Dermis microvascular lymphatic vessel endothelial cell (primary cell): Measurements from ENCODE around the gene LPIN1. TPM values are rescaled to one million over a fixed set of nuclear protein-coding genes. Genes with fewer than 3 reads are reported as not detected.

Experiments used
- DNase-seq, 2 donors: peaks; one replicate each; pipeline versions ENCODE4 v3.0.0 to v3.0.0-alpha.2; 2010; ENCODE audit warnings: low read depth in 2 of 2
- total RNA-seq: library from RNA; depleted of rRNA; stranded (reverse); fragments of >200 nt; gene quantifications from 2 replicates; pipeline ENCODE4 v1.2.1, GENCODE V29; 2014

The LPIN1 gene
- total RNA-seq, 1 donor from 2014 or later, result 14.1 TPM

DNA sequence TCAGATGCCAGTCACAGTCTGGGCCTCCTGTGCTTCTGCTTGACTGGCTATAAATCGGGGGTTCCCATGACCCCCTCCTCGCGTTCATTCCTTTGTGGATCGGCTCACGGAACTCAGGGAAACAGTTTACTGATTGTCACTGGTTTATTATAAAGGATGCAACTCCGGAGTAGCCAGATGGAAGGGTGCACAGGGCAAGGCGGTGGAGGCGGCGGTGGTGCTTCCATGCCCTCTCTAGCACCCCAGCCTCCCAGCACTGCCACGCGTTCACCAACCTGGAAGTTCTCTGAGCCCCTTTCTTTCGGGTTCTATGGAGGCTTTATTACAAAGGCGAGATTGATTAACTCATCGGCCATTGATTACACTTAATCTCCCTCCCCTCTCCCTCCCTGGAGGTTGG lies 15.6 kb downstream of the LPIN1 start:
- DNase-seq, result no peak

DNA sequence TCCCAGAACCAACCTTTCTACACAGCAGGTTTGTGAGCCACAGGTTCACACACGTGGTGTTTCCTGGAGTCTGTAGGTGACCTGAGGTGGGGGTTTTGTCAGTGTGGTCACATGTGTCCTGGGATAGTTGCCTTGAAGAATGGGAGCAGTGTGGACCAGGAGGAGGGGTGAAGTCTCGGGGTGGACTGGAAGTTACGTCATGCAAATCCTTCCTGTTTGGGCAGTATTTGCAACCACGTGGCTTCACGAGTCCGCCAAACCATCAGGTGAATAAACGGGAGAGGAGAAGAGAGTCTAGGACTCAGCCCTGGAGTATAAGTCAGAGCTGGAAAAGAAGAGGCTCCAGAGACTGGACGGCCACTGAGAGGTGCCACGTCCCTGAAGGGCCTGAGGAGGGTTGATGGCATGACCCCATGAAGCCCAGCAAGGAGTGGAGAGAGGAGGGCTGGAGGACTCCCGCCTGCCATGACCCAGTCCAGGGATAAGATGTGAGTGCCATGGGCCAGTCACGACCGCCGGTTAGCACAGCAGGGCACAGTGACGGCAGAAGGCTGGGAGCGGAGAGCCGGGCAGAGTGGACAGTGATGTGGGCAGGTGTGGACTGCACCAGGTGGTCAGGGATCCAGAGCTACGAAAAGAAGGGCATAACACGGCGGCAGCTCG lies 16.5 kb downstream of the LPIN1 start:
- DNase-seq, result peak in 1 of 2 donors; percentile 55

DNA sequence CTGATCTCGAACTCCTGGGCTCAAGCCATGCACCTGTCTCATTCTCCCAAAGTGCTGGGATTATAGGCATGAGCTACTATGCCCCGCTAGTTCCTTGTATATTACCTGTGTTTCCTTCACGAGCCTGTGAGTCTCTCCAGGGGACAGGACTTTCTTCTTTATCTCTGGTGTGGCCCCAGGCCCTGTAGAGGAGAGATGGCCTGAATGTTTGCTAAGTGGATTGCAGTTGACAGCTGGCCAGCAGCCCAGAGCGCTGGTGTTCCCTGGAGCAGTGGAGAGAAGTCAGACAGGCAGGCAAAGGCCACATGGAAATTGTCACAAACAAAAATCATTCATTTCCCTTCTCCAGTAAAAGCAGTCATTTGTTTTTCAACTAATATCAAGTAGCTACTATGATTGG lies 17.9 kb downstream of the LPIN1 start:
- DNase-seq, result no peak

DNA sequence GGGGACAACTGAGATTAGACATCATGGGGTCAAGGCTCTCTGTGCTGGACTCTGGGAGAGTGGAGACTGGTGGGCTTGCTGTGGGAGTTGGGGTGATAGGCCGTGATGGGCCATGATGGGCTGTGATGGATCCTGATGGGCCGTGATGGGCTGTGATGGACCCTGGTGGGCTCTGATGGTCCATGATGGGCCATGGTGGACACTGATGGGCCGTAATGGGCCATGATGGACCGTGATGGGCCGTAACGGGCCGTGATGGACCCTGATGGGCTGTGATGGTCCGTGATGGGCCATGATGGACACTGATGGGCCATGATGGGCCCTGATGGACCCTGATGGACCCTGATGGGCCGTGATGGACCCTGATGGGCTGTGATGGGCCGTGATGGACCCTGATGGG lies 18.5 kb downstream of the LPIN1 start:
- no peak for DNase-seq

DNA sequence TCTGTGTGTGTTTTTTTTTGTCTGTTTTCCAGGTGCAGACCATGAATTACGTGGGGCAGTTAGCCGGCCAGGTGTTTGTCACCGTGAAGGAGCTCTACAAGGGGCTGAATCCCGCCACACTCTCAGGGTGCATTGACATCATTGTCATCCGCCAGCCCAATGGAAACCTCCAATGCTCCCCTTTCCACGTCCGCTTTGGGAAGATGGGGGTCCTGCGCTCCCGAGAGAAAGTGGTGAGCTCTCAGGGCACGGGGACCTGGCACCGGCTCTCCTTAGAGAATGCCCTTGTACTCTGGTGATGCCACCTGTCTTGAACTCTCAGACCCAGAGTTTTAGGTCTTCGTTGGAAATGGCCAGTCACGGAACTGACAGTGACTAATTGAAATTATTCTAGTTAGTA lies 19.1 kb downstream of the LPIN1 start:
- no peak for DNase-seq

DNA sequence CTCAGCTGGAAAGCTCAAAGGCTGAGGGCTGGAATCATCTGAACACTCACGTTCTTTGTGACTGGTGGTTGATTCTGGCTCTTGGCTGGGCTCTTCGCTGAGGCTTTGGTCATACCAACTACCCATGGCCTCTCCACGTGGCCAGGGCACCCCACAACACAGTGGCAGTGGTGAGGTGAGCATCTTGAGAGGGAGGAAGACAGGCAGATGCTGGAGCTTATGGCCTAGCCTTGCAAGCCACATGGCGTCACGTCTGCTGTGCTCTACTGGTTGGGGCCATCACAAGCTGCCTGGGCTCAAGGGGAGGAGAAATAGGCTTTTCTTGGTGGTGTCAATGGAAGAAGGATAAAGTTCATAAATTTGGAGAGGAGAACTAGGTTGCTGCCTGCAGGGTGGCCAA lies 19.6 kb downstream of the LPIN1 start:
- DNase-seq, result no peak

DNA sequence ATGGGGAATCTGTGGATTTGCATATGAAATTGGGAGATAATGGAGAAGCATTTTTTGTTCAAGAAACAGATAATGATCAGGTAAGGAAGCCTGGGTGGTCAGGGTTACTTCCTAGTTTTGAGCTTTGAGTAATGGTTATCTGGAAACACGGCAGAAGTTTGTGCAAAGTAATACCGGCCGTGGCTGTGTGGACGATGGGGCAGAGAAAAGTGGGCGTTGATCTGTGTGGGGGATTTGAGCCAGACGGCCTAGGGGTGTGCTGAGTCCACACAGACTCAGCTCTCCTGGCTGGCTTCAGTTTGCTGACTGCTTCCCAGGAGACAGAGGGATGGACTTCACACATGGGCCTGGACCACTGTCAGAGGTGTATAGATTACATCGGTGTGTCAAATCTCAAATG lies 21.3 kb downstream of the LPIN1 start:
- no peak for DNase-seq

DNA sequence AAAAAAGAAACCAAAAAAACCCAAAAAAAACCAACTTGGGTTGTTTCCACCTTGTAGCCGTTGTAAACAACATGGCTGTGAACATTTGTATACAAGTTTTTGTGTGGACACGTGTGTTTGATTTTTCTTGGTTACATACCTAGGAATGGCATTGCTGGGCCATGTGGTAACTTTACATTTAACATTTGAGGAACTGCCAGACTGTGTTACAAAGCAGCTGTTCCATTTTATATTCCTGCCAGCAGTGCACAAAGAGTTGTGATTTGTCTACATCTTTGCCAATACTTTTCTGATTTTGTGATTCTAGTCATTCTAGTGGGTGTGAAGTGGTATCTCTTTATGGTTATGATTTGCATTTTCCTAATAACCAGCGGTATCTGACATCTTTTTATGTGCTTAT lies 22.5 kb downstream of the LPIN1 start:
- DNase-seq, result no peak

DNA sequence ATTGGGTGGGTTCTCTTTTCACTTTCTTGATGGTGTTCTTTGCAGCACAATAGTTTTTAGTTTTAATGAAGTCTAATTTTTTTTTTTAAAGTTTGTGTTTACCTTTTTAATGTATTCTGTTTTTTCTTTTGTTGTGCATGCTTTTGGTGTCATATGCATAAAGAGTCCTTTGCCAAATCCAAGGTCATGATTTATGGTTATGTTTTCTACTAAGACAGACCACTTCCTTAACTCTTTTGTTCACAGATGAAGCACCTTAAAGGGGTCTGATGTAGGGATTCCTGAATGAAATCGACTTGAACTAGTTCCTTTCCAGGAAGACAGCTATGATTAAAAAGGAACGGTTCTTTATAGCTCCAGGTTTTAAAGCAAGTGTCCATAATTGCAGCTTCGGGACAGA lies 23.1 kb downstream of the LPIN1 start:
- no peak for DNase-seq

DNA sequence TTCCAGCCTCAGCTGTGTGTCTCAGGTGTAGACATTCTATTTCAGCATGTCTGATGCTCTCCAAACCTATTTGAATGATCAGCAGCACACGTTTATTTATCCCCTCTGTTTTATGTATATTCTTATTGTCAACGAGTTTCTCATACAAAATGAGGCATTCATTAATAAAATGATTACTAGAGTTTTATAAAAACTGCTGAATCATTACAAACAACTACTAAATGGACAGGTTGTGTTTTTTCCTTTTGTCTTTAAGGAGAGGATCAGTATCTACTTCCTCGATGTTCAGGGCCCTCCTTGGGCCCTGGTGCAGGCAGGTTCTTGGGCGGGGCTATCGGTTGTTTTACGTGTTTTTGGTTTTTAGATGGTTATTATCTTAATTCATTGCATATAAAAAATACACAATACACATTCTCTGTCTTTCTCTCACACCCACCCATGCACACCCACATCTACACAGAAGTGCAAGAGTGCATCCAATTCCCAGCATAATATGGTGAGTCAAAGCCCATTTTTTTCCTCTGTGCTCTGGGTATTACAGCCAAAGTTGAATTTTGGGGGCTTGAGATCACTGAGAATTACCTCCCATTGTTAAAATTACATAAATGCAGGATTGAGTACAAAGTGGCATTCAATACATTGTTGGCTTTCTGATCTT lies 24.2 kb downstream of the LPIN1 start:
- no peak for DNase-seq

DNA sequence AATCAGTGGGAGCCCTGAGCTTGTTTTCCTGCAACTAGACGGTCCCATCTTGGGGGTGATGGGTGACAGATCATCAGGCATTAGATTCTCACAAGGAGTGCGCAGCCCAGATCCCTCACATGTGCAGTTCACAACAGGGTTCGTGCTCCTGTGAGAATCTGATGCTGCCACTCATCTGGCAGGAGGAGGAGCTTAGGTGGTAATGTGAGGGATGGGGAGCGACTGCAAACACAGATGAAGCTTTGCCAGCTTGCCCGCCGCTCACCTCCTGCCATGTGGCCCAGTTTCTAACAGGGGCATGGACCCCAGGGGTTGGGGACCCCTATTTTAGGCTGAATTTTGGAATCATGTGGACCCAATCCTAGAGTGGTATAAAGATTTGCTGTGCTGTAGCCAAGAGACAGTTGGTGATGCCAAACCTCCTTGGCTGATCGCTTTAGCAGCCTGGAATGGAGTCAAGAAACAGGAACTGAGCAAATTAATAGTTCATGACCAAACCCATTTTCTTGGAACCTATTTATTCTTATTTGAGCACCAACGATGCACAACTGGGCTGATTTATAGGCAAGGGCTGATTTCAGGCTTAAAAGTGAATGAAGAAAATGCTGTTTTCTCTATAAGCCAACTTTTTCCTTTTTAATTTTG lies 25.7 kb downstream of the LPIN1 start:
- no peak for DNase-seq

DNA sequence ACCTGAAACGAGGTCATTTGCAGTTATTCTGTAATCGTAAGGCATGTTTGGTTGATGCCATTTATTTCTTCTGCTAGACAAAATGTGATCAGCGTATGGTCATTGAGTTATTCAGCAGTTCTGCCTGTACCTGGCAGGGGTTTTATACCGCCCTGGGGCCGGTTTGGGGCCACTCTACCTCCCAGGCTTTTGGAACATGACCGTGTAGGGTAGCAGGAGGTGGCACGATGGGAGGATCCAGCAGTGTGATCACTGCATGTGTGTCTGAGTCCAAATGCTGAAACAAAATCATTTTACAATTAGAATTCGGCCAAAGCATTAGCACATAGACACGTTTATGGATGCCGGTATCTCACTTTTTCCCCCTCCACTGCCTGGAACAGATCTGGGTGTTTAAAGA lies 26.7 kb downstream of the LPIN1 start:
- no peak for DNase-seq

DNA sequence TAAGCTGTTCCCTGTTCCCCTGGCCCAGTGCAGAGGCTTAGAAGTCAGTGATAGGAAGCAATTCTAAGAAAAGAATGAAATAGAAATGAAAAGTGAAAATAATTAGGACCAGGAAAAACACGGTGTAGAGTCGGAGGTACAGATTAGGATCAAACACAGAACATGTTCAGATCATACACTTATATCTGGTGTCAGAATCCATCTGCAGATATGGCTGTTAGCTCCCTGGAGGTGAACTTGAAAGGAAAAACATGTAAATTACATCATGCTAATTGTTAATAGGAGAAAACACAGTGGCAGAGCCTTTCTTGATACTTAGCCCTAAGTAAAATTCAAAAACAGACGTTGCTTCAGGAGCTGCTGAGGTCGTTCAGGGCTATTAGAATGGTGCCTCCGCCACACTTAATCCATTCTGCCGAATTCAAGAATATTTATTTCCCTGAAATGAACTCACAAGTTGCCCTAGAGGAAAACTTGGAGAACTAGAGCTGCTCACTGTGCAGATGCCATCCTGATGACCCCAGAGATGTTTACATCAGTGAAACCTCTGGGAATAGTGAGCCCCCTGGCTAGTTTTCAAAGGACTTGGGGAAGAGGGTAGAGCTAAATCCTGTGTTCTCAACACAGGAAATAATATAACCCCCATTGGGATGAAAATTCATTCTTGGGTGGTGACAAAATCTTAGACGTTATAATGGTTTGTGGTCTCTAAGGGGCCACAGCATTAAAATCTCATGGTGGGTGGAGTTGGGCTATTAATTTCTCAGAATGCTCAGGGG lies 27.5 kb downstream of the LPIN1 start:
- no peak for DNase-seq

DNA sequence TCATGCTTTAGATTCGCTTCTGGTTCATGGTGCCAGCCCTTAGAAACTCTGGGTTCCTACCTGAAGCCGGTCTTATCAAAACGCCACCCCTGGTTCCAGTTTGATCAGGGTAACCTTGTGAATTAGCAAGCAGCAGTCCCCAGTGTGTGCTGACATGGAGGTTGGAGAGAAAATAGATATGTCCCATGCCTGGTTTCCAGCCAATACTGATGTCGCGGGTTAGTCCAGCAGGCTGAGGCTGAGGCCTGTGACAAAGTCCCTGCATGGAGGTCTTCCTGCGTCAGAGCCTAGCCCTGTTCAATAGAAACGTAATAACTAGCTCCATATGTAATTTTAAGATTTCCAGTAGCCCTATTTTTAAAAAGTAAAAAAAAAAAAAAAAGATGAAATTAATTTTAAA lies 28.2 kb downstream of the LPIN1 start:
- DNase-seq, result no peak

DNA sequence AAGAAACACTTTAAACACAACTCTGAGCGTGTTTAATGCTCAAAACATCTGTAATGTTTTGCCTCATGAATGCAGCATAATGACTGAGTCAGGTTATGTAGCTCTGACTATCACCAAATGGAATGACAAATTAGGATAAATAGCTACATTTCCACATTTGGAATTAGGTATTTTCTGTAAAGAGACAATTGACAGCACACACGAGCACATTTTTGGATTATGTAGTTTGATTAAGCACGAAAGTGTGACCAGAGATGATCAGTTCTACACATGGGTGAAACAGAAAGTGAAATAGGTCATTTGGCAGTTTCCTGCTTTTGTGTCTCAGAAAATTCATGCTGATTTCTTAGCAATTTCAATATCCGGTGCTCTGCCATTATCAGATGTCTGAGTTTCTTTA lies 29.0 kb downstream of the LPIN1 start:
- peak; percentile 14 to 43 for DNase-seq

DNA sequence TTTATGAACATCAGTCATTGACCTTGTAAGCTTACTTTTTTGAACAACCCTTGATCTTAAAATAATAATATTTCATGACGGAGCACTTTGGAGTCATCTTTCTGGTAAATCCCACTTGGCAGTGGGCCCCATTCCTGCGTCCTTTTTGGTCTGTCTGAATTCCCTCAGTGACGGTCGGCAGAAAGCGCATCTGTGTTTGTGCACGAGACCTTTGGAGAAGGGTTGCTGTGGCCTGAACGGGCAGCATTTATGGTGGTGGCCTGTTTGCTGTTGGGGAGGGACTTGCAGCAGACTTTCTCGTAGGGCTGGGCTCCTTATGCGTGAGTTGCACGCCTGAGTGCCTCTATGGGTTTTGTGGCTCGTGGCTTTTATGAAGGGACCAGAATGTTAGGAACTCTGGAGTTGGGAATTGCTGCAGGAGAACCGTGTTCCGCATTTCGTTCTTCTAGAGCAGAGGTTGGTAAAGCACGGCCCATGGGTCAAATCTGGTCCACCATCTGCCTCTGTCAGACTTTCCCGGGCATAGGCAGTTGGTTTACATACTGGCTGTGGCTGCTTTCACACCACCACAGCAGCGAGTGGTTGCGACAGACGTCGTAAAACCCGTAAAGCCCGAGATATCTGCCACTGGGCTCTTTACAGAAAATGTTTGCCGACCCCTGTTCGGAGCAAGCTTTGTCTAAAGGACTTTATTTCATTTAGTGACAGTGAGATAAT lies 30.8 kb downstream of the LPIN1 start:
- no peak for DNase-seq

DNA sequence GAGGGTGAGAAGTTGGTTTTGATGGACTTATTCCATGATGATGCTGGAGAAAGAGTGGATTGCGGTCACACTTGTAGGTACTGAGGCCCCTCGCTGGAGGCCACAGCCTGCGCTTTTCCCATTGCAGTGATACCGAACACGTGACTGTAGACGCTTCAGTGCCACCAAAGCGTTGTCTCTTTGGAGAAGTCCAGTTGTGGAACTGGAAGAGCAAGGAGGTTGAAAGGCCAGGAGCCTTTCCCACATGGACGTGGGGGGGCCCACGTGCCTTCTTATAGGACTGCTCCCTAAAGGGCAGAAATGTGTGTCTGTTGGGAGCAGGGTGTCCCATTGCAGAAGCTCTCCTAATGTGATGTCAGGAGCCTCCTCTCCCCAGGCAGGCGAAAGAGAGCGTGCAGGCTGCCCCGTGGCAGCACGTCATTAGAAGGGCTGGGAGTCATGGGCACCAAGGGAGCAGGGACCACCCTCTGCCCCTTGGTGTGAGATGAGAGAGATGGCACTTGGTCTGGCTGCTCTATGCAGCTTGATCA lies 31.5 kb downstream of the LPIN1 start:
- DNase-seq, result no peak

DNA sequence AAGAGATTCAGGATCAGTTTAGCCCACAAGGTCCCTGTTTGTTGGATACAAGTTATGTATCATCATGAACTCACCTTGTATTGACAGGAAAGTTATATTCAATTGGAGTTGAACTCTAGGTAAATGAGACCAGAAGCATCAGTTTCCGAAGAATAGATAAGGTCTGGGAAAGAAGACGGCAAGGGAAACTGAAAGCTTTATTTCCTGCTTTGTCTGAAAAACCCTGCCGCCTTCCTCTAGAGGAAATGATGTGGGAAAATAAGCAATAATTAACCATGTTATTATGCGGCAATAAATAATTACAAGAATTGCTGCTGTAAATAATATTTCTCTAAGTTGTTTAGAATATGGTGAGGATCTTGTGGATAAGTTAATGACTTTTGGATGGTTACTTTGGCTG lies 32.0 kb downstream of the LPIN1 start:
- DNase-seq, result peak in 1 of 2 donors; percentile 7

DNA sequence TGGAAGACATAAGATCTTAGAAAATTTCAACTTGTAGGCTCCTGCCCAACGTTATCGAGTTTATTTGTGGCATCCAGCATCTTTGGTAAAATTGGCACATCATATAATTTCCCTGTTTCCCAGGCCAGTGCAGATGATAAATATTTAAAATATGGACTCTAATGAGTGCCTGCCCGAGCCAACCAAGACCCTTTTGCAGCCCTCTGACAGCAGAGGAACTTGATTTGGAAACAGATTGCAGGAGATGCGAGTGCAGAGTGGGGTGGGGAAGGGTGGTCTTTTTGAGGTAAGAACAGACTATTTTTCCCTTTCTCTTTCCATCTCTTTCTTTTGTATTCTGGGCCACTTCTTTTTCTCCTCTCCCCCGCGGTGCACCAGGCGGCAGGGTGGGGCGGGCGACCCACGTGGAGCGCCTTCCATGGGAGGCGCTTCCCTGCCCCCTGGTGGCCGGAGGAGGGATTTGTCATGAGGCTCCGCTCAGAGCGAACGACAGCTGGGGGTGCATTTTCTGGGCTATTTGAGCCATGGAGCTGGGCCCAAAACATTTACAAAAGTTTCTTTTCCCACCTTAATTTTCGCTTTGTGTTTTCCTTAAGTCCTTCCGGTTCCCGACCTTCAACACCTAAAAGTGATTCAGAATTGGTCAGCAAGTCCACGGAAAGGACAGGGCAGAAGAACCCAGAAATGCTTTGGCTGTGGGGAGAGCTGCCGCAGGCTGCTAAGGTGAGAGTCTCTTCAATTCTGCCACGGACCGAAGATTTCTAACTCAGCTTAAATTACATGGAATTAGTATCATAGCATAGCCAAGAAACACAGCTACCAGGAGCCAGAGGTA lies 32.7 kb downstream of the LPIN1 start:
- peak; percentile 18 to 67 for DNase-seq

DNA sequence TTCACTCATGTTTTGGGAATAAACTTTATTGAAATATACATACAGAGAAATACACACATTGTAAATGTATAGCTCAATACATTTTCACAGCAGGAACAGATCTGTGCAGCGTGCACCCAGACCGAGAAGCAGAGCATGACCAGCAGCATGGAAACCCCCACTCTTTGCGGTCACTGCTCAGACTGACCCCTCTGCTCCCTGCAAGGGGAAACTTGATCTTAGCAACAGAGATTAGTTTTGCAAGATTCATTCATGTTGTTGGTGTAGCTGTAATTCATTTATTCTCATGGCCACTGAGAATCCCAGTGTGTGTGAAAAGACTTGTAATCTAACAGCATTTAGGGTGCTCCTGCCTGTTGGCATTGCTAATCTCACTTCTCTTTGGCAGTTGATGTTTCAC lies 35.2 kb downstream of the LPIN1 start:
- no peak for DNase-seq

DNA sequence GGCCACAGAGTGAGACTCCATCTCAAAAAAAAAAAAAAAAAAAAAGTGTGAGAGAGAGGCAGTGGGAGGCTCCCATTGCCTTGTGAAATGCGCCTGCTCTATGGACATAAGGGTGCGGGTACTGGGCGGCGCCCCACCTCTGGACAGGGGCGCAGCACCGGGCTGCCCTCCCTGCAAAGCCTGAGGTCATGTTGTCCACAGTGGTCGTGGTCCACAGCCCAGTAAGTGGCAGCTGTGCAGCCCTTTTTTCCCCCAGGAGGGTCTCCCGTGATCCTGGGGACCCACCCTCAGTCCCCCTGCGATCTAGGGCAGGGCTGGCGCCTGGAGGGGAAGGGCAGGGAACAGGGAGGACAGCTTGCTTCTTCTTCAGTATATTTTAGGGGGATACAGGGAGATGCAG lies 37.8 kb downstream of the LPIN1 start:
- no peak for DNase-seq
